Esophagus squamous epithelium (tissue), 5 donors: ENCODE measurements around the gene PIP4K2C. TPM values are rescaled to one million over a fixed set of nuclear protein-coding genes. Genes with fewer than 3 reads are reported as not detected.

Experiments
- DNase-seq: peaks from one replicate; lab custom pipeline; 2025; lab: John Stamatoyannopoulos, UW
- H3K27ac ChIP-seq, 4 donors: fragments of 200-600 bp; sonication (generic); one replicate each; pipeline ENCODE4 v1.5.1; 2016 to 2019; ENCODE audit warnings: mild to moderate bottlenecking in 1 of 4
- H3K27me3 ChIP-seq, 4 donors: fragments of 200-600 bp; sonication (generic); 1 replicate in 3 of 4; 2 replicates in 1 of 4; pipeline versions ENCODE4 v1.5.1 to v1.6.0; 2017 to 2021; ENCODE audit warnings: antibody characterized with exemption in 1 of 4
- H3K36me3 ChIP-seq, 3 donors: fragments of 200-600 bp; sonication (generic); one replicate each; pipeline ENCODE4 v1.5.1; 2016 to 2019
- H3K4me1 ChIP-seq, 3 donors: fragments of 200-600 bp; sonication (generic); one replicate each; pipeline ENCODE4 v1.5.1; 2017 to 2019
- H3K4me3 ChIP-seq, 4 donors: fragments of 200-600 bp; sonication (generic); 1 replicate in 3 of 4; 2 replicates in 1 of 4; pipeline ENCODE4 v1.5.1; 2016 to 2019; ENCODE audit warnings: mild to moderate bottlenecking in 2 of 4, moderate library complexity in 1 of 4
- H3K9me3 ChIP-seq, 3 donors: fragments of 200-600 bp; sonication (generic); one replicate each; pipeline ENCODE4 v1.5.1; 2016 to 2019
- POLR2A ChIP-seq, 4 donors: fragments of 450-650 bp; IDR thresholded peaks; one replicate each; pipeline ENCODE4 v1.6.1; 2017; ENCODE audit warnings: antibody characterized with exemption in 4 of 4, mild to moderate bottlenecking in 4 of 4, moderate library complexity in 3 of 4
- WGBS, 2 donors: methylation state at CpG; one replicate each; pipeline ENCODE4 v1.1.5; 2018; 5-methylcytosine and 5-hydroxymethylcytosine counted together
- intact Hi-C: fragments of 100-400 bp; cut with DNase I; formaldehyde crosslinking; loops from one replicate; pipeline ENCODE4 v1.15.0; 2022
- total RNA-seq, 4 donors: library from RNA; depleted of rRNA; stranded (reverse); fragments of >200 nt; gene quantifications; one replicate each; pipeline ENCODE4 v1.1.0, GENCODE V29; 2016
- TF ChIP-seq, protein P1 (sequence below), 6 experiments: fragments of 450-650 bp in 4 of 6; fragments of 200-600 bp in 2 of 6; sonication (generic) in 2 of 6; IDR thresholded peaks; one replicate each; pipeline ENCODE4 v1.5.1; 2016 to 2019; ENCODE audit warnings: antibody characterized with exemption in 6 of 6, mild to moderate bottlenecking in 4 of 6, moderate library complexity in 4 of 6
- donor health status: DM: yes; HTN: yes; CAD: no.

PIP4K2C gene
- total RNA-seq, 4 donors from 2014 or later = 25.2 to 41.7 (median 33.1) TPM

DNA sequence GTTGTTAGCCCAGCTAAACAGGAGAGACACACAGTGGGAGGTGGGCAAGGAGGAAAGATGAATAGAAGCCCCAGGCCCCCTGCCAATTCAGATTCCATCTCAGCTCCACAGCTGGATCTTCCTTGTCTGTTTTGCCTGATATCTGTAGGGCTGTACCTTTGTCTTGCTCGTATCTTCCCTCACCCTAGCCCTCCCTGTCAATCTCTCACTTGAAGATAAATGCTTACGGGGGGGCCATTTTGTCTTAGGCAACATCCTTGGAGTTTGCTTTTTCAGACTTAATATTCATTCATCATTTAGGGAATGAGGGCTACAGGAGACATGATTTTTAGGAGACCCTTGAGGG is 38.7 kb upstream of the PIP4K2C start:
- intact Hi-C loops = no loop called here
- H3K27ac ChIP-seq = no peak overlapping the region
- H3K9me3 ChIP-seq = no peaks in the 10 kb centered on the region
- no peaks in the 10 kb centered on the region for H3K36me3 ChIP-seq
- peaks cover 3 to 18% (median 5%) of the 10 kb centered on the region in 3 donors for H3K4me1 ChIP-seq
- TF ChIP-seq, protein P1, sequence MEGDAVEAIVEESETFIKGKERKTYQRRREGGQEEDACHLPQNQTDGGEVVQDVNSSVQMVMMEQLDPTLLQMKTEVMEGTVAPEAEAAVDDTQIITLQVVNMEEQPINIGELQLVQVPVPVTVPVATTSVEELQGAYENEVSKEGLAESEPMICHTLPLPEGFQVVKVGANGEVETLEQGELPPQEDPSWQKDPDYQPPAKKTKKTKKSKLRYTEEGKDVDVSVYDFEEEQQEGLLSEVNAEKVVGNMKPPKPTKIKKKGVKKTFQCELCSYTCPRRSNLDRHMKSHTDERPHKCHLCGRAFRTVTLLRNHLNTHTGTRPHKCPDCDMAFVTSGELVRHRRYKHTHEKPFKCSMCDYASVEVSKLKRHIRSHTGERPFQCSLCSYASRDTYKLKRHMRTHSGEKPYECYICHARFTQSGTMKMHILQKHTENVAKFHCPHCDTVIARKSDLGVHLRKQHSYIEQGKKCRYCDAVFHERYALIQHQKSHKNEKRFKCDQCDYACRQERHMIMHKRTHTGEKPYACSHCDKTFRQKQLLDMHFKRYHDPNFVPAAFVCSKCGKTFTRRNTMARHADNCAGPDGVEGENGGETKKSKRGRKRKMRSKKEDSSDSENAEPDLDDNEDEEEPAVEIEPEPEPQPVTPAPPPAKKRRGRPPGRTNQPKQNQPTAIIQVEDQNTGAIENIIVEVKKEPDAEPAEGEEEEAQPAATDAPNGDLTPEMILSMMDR (IDR thresholded peaks at IDR 0.05) = no peak
- DNase-seq = no peak
- no peak overlapping the region for H3K4me3 ChIP-seq
- 79 to 85% methylated on average over 2 of the region's 2 CpGs for WGBS, 2 donors
- peaks cover 0 to 41% (median 0%) of the 10 kb centered on the region in 4 donors for H3K27me3 ChIP-seq

- Histone ChIP-seq H3K36me3 (no peaks in the 10 kb centered on the region), H3K27ac (no peak overlapping the region), H3K4me1 (peaks cover 3 to 14% (median 5%) of the 10 kb centered on the region in 3 donors), H3K9me3 (no peaks in the 10 kb centered on the region), H3K27me3 (peaks cover 0 to 40% (median 0%) of the 10 kb centered on the region in 4 donors), H3K4me3 (no peak overlapping the region)
- no peak for TF ChIP-seq POLR2A (IDR thresholded peaks at IDR 0.05)
- TF ChIP-seq, protein P1 (IDR thresholded peaks at IDR 0.05) = no peak
- 64 to 68% methylated on average over 6 of the region's 6 CpGs for WGBS, 2 donors
- no peak for DNase-seq
- intact Hi-C loops = no loop called here
Measured at GRCh38 chr12:57552835-57553313, 38.1 kb upstream of the PIP4K2C start.

- Histone ChIP-seq H3K36me3 (no peaks in the 10 kb centered on the region), H3K9me3 (no peaks in the 10 kb centered on the region), H3K4me3 (no peak overlapping the region), H3K27ac (no peak overlapping the region), H3K4me1 (peaks cover 3 to 14% (median 5%) of the 10 kb centered on the region in 3 donors), H3K27me3 (peaks cover 0 to 33% (median 0%) of the 10 kb centered on the region in 4 donors)
- intact Hi-C loops = no loop called here
- DNase-seq = no peak
- WGBS, 2 donors = 71 to 75% methylated on average over 6 to 7 of the region's 7 CpGs
- TF ChIP-seq POLR2A (IDR thresholded peaks at IDR 0.05) = no peak
- TF ChIP-seq, protein P1 (IDR thresholded peaks at IDR 0.05) = no peak
Measured at GRCh38 chr12:57553343-57554202, 37.4 kb upstream of the PIP4K2C start.

DNA sequence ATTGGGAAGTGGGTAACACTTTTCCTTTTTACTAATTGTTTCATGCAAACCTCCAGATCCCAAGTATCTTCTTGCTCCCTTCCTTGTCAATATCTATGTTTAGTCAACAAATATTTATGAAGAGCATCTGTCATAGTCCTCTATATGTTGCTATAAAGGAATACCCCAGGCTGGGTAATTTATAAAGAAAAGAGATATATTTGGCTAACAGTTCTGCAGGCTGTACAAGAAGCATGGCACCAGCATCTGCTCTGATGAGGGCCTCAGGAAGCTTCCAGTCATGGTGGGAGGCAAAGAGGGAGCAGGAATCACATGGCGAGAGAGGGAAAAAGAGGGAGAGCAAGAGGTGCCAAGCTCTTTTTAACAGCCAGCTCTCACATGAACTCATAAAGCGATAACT is 36.5 kb upstream of the PIP4K2C start:
- H3K4me3 ChIP-seq = no peak overlapping the region
- no peaks in the 10 kb centered on the region for H3K36me3 ChIP-seq
- H3K27me3 ChIP-seq = peaks cover 0 to 24% (median 0%) of the 10 kb centered on the region in 4 donors
- intact Hi-C loops = no loop called here
- 85 to 88% methylated on average over 2 of the region's 2 CpGs for WGBS, 2 donors
- DNase-seq = no peak
- TF ChIP-seq POLR2A (IDR thresholded peaks at IDR 0.05) = no peak
- TF ChIP-seq, protein P1 (IDR thresholded peaks at IDR 0.05) = no peak
- H3K27ac ChIP-seq = no peak overlapping the region
- no peaks in the 10 kb centered on the region for H3K9me3 ChIP-seq
- peaks cover 3 to 11% (median 5%) of the 10 kb centered on the region in 3 donors for H3K4me1 ChIP-seq

DNA sequence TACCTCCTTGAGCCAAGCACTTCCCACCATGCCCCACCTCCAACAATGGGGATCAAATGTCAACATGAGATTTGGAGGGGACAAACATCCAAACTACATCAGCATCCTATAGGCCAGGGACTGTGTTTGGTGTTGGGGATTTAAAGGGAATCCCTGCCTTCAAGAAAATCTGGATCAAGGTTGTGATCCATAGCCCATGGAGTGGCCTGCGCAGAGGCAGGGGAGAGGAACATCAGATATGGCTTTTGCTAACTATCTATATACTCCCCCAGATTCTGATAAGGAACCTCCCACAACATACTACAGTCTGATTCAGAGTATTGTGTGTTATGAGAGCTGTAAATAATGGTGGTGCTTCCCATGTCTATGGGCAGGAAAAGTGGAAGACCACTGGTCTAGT is 36.1 kb upstream of the PIP4K2C start:
- intact Hi-C loops = no loop called here
- WGBS, 2 donors = 100% methylated on average over 1 of the region's 1 CpG; no CpG with 5 or more reads in 1 of the 2 donors

More for the DNA sequence above, 36.1 kb upstream of the PIP4K2C start:
- peaks cover 3 to 6% (median 5%) of the 10 kb centered on the region in 3 donors for H3K4me1 ChIP-seq
- H3K36me3 ChIP-seq = no peaks in the 10 kb centered on the region
- no peak for DNase-seq
- no peak overlapping the region for H3K27ac ChIP-seq
- no peak overlapping the region for H3K4me3 ChIP-seq
- no peak for TF ChIP-seq POLR2A (IDR thresholded peaks at IDR 0.05)
- TF ChIP-seq, protein P1 (IDR thresholded peaks at IDR 0.05) = no peak
- H3K9me3 ChIP-seq = no peaks in the 10 kb centered on the region
- H3K27me3 ChIP-seq = peaks cover 0 to 20% (median 0%) of the 10 kb centered on the region in 4 donors
